ENCODE data around the gene TOP2A. TPM values are rescaled to one million over a fixed set of nuclear protein-coding genes. Genes with fewer than 3 reads are reported as not detected.
A peak's percentile ranks its signal among the peaks of the same experiment; 100 is the strongest.

Gene TOP2A
- total RNA-seq, 1 experiment from 2014 or later = 1,672 TPM

DNA sequence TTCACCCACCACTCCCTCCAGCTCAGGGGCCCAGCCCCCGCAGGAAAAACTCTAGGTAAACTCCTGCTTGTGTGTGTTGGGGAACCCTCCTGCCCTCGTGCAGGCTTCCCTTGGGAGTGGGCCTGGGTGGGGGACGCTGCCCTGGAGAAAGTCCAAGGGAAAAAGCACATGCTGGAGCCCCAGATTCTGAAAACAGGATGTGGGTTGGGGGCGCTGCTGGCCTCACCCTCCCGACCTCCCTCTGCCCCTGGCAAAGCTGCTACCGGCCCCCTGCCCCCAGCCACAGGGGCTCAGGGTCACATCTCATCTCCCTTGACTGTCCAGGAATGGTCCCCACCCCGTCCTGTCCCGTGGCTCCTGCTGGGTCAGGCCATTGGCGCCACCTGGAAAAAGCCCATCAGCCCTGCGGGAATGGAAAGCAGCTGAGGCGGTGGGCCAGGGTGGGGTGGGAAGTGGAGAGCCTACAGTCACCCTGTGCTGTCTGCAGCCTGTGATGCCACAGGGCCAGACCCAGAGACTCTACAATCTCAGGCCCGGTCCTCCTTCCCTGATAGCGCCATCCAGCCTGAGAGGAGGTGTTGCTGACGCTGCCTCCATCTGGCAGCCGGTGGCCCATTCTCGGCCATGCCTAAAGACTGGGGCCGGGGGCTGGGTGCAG is 50.7 kb downstream of the TOP2A start:
- Mint-ChIP-seq H3K9me3 (ENCODE audit: low read depth, unreplicated experiment) (peaks cover 3% of the 10 kb centered on the region), H3K4me3 (ENCODE audit: low read depth, unreplicated experiment) (no peak overlapping the region), H3K27ac (ENCODE audit: unreplicated experiment) (no peak overlapping the region), H3K36me3 (ENCODE audit: insufficient read depth, unreplicated experiment) (peaks cover 32% of the 10 kb centered on the region), H3K4me1 (ENCODE audit: low read depth, unreplicated experiment) (peaks cover 28% of the 10 kb centered on the region), H3K27me3 (ENCODE audit: unreplicated experiment) (peaks cover 9% of the 10 kb centered on the region)
- intact Hi-C loops (cut with micrococcal nuclease; ENCODE audit: unreplicated experiment) = no loop called here
- CTCF ChIA-PET = interaction anchor here (0.6 to 37.0 kb wide), 15 partner anchors 8 to 593 kb away, joined by 3 to 1520 read pairs (median 6); partner anchors contain the start of genes IGFBP4, RARA and TOP2A
- no peak for DNase-seq
- TF ChIP-seq CTCF (IDR thresholded peaks at IDR 0.05; ENCODE audit: unreplicated experiment) = no peak
- BruUV-seq (replicated peaks) = no TSS peak

DNA sequence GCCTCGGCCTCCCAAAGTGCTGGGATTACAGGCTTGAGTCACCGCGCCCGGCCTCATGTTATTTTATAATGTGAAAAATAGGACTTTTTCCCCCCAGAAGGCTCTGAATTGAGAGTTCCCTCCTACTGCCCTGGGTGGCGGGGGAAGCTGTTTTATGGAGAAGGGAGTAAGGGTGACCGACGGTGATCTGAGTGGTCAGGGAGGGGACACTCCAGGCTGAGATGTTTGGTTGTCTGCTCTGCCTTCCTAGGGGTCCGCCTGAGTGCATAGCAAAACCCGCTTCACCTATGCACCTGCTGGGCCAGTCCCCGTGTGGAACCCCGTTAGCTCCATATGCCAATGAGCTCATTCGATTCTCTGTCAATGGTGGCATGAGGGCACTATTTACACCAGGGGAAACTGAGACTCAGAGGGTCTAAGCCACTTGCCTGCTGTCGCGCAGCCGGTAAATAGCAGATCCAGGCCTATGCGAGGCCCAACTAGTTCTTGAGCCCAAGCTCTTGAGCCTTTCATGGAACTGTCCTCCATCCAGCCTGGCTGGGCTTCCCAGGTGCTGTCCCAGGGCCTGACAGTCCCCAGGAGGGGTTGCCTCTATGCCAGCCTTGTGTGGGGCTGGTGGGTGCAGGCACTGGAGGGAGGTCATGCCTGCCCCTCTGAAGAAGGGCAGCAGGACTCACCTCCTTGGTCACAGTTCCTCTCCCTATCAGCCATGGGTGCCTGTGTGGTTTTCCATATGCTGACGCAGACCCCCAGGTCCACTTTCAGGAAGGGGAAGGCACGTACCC is 51.4 kb downstream of the TOP2A start:
- Mint-ChIP-seq H3K9me3 (ENCODE audit: low read depth, unreplicated experiment) (peaks cover 1% of the 10 kb centered on the region), H3K4me1 (ENCODE audit: low read depth, unreplicated experiment) (peaks cover 21% of the 10 kb centered on the region), H3K27ac (ENCODE audit: unreplicated experiment) (no peak overlapping the region), H3K36me3 (ENCODE audit: insufficient read depth, unreplicated experiment) (peaks cover 39% of the 10 kb centered on the region), H3K4me3 (ENCODE audit: low read depth, unreplicated experiment) (no peak overlapping the region), H3K27me3 (ENCODE audit: unreplicated experiment) (peaks cover 9% of the 10 kb centered on the region)
- no peak for DNase-seq
- TF ChIP-seq CTCF (IDR thresholded peaks at IDR 0.05; ENCODE audit: unreplicated experiment) = no peak
- BruUV-seq (replicated peaks) = no TSS peak
- intact Hi-C loops (cut with micrococcal nuclease; ENCODE audit: unreplicated experiment) = no loop called here
- CTCF ChIA-PET = interaction anchor here (0.6 to 37.0 kb wide), 20 partner anchors 9 to 592 kb away, joined by 3 to 1520 read pairs (median 5); partner anchors contain the start of genes RARA and TOP2A

DNA sequence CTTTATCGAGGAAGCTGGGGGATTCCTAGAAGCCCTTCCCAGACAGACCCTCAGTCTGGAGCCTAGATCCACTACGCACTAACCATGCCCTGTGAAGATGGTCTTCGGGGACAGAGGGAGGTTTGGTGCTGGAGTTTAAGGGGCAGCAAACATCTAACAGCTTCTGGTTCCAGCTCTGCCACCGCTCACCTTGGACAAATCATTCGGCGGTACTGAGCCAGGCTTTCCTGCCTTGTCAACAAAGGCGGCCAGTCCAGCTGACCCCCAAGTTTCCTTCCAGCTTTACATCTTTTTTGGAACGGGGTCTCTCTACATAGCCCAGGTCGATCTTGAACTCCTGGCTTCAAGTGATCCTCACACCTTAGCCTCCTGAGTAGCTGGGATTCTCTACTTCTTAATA is 52.8 kb downstream of the TOP2A start:
- no peak overlapping the region for H3K27ac Mint-ChIP-seq (ENCODE audit: unreplicated experiment)
- DNase-seq = no peak
- BruUV-seq (replicated peaks) = TSS peak; percentile 50
- CTCF ChIA-PET = interaction anchor here (0.6 to 37.0 kb wide), 22 partner anchors 10 to 582 kb away, joined by 3 to 1520 read pairs (median 6); partner anchors contain the start of genes RARA, TOP2A and WIPF2
- H3K4me1 Mint-ChIP-seq (ENCODE audit: low read depth, unreplicated experiment) = peaks cover 27% of the 10 kb centered on the region
- TF ChIP-seq CTCF (IDR thresholded peaks at IDR 0.05; ENCODE audit: unreplicated experiment) = no peak
- peaks cover 43% of the 10 kb centered on the region for H3K36me3 Mint-ChIP-seq (ENCODE audit: insufficient read depth, unreplicated experiment)
- intact Hi-C loops (cut with micrococcal nuclease; ENCODE audit: unreplicated experiment) = no loop called here
- H3K4me3 Mint-ChIP-seq (ENCODE audit: low read depth, unreplicated experiment) = peak overlapping the region; percentile 81
- H3K9me3 Mint-ChIP-seq (ENCODE audit: low read depth, unreplicated experiment) = no peaks in the 10 kb centered on the region
- peaks cover 9% of the 10 kb centered on the region for H3K27me3 Mint-ChIP-seq (ENCODE audit: unreplicated experiment)

- Mint-ChIP-seq H3K4me3 (ENCODE audit: low read depth, unreplicated experiment) (peak within 1 kb of the TSS; percentile 81), H3K36me3 (ENCODE audit: insufficient read depth, unreplicated experiment) (peaks cover 43% of the 10 kb centered on the region), H3K9me3 (ENCODE audit: low read depth, unreplicated experiment) (no peaks in the 10 kb centered on the region), H3K27ac (ENCODE audit: unreplicated experiment) (no peak within 1 kb of the TSS), H3K4me1 (ENCODE audit: low read depth, unreplicated experiment) (peaks cover 27% of the 10 kb centered on the region), H3K27me3 (ENCODE audit: unreplicated experiment) (peaks cover 9% of the 10 kb centered on the region)
- TF ChIP-seq CTCF (IDR thresholded peaks at IDR 0.05; ENCODE audit: unreplicated experiment) = no peak
- no TSS peak for BruUV-seq (replicated peaks)
- intact Hi-C loops (cut with micrococcal nuclease; ENCODE audit: unreplicated experiment) = no loop called here
- DNase-seq = no peak
- CTCF ChIA-PET = interaction anchor here (0.6 to 37.0 kb wide), 19 partner anchors 10 to 505 kb away, joined by 3 to 1520 read pairs (median 7); partner anchors contain the start of genes RARA, TOP2A and WIPF2
These were observed 53.4 kb downstream of the TOP2A start, which contains the start of gene GJD3 for GRCh38 chr17:40364121-40364861. GJD3 (minus strand) TSS chr17:40364737; CDS start chr17:40363815, 922 bp downstream.
